NCI-H2107 treated with DMSO at 0.1 percent for 48 hours (cell line): ENCODE data around the gene TAS1R1.
"Not testable (repeated sequence)": the region's sequence is repeated elsewhere in the genome, so short reads cannot be mapped to it uniquely, and the experiment has no call there.

Experiments
- DNase-seq: peaks from one replicate; lab custom pipeline; 2025; ENCODE audit not compliant: unreplicated experiment; lab: John Stamatoyannopoulos, UW

Gene TAS1R1

DNA sequence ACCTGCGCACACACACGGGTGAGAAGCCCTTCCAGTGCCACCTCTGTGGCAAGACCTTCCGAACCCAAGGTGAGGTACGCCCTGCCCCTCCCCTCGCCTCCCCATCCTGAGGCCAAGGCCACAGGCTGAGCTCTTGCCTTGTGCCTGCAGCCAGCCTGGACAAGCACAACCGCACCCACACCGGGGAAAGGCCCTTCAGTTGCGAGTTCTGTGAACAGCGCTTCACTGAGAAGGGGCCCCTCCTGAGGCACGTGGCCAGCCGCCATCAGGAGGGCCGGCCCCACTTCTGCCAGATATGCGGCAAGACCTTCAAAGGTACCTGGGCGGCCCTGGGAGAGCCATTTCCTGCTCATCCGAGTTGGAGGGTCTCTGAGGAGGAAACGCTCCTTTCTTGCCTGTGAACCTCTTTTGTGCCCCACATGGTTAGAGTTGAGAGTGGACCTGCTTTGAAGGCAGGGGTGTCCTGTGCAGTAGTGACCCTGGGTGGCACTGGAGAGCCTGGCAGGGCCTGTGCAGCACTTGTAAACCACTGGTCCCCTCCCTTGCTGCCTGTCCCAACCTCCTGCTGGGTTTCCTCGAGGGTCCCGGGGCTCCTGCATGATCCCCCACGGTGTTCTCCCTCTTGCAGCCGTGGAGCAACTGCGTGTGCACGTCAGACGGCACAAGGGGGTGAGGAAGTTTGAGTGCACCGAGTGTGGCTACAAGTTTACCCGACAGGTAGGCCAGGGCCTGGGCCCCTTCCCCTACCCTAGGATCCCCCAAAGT, 33.2 kb downstream of the TAS1R1 start:
- no peak for DNase-seq

DNA sequence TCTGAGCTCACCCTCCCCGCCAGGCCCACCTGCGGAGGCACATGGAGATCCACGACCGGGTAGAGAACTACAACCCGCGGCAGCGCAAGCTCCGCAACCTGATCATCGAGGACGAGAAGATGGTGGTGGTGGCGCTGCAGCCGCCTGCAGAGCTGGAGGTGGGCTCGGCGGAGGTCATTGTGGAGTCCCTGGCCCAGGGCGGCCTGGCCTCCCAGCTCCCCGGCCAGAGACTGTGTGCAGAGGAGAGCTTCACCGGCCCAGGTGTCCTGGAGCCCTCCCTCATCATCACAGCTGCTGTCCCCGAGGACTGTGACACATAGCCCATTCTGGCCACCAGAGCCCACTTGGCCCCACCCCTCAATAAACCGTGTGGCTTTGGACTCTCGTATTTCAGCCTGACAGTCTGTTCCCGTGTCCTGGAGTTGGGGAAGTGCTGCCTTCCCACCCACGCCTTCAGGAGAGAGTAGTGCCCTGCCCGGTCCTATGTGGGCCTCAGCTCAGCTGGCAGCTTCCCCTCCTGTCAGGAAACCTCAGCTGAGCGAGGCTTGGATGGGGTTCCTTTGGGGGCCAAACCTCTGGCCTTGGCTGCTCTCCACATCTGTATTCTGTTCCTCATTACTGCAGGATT, 33.9 kb downstream of the TAS1R1 start:
- DNase-seq = no peak

GRCh38 chr1:6590046-6590445, 34.9 kb downstream of the TAS1R1 start:
- no peak for DNase-seq

DNA sequence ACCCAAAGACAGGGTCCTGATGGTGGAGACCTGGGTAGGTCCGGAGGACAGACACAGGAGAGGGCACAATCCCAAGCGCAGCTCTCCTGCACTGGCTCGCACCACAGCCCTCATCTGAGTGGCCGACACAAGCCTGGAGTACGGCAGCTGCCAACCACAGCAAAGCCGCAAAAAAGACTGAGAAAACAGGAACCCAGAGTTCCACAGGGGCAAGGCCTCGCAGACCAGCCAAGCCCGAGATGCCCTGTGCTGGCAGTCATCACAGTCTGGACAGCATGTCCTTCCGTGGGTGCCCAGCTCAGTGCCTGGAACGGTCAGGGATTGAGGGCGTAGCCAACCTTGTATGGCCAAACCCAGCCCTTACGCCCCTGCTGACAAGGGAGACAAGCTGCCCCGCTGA, 36.1 kb downstream of the TAS1R1 start:
- DNase-seq = no peak

- DNase-seq = no peak
Measured at GRCh38 chr1:6591644-6592043, 36.5 kb downstream of the TAS1R1 start.

DNA sequence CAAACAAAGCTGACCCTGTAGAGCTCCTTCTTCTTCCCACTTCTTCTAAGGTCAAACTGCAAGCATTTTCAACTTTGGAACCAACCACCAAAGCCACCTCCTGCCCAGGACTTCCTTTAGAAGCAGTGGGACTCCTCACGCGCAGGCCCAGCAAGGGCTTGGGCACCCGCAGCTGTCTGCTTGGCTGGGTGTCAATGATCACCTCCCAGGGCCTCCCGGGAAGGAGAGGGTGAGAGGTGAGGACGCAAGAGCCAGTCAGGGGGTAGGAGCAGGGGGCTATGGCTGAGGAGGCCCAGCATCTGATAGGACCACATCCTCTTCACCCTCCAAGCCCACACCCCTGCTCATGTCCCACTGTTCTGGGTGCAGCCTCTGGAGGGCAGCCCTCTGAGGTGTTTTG, 37.3 kb downstream of the TAS1R1 start:
- DNase-seq = no peak

DNA sequence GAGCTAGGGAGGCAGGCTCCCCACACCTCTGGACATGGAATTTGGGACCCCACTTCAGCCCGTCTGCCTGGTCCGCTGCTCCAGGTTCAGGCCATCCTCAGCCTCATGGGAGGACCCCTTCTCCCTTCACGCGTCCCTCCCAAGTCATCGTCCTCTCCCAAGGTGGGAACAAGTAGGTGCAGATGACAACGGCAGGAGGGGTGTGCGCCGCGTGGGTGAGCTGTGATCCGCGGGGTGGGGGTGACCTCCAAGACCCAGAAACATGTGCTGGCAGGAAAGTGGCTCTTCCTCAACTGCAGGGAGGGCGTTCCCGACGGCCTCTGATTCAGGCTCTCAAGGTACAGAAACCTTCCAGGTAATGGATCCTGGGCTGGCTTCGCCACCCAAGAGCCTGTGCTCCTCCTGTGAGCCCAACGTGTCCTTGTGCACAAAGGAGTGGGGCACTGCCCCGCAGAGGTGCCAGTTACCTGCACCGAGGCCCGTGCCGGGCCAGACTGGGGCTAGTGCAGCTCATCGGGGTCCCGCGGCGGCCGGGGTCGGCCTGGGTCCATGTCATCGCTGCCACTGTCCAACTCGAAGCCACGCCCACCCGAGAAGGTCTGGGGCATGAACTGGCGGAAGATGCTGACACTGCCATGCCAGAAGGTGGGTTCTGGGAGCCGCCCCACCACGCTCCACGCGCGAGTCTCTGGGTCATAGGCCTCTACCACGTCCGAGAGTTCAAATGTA, 37.9 kb downstream of the TAS1R1 start:
- no peak for DNase-seq

DNA sequence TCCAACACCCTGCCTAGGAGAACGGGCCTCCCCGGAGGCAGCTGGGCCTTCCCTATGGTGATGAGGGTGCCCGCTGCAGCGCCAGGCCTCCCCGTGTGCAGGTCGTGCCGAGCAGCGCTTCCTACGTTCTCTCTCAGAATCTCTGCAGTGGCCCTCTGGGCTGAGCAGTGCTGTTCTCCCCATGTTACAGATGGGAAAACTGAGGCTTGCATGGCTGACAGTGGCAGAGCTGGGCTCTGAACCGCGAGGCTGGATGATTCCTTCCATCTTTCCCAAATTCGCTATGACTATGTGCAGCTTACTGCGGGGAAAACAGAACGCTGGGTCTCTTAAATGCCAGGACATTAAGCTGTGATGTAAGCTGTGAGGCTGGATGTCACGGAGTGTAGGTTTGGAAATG, 38.7 kb downstream of the TAS1R1 start:
- DNase-seq = no peak

- DNase-seq = no peak
Measured at GRCh38 chr1:6594977-6595740, 40.1 kb downstream of the TAS1R1 start.

- DNase-seq = no peak
Measured at GRCh38 chr1:6596351-6596750, 41.2 kb downstream of the TAS1R1 start.

GRCh38 chr1:6596886-6597776, 42.0 kb downstream of the TAS1R1 start:
- no peak for DNase-seq

DNA sequence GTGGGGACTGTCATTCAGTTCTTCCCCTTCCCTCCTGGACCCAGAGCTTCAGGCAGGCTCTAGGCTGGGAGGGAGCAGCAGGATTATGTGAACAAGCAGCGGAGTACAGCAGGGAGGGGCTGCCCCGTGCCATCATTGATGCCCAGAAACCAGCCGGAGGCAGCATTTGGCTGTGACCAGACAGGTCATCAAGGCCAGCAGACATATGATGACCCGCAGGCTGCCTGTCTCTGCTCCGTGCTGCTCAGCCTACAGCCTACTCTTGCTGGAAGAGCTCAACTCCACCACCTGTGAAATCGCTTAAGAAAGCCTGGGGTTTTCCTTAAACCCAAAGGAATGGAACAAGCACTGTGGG, 42.6 kb downstream of the TAS1R1 start:
- no peak for DNase-seq

DNA sequence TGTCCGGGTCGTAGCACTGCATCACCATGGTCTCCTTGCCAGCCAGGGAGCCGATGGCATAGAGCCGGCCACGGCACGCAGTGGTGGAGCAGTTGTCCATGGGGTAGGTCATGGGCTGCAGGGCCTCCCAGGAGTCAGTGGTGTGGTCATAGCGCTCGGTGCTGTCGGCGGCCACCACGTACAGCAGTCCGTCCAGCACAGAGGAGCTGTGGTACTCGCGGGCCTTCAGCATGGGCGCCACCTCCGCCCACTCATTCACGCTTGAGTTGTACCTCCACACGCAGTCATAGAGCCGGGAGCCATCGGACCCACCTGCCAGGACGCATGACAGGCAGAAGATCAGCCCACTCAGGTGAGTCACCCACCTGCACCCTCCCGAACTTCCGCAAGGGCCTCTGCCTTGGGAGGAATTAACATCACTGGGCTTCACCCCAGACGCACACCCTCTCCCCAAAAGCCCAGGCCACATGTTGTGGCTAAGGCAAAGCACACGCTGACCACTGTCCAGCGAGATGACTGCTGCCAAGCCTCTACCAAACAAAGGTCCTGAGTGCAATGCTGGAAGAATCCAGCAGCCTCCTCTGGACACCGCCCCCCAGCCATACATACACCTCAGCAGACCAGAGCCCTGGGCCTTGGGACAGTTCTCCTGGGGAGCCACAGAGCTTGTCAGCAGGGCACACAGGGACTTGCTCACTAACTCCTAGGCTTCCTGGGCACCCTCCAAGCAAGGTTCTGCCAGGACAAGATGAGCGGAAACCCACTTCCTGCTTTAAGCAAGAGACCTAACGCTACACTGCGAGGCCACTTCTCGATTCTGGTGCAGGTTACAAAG, 44.3 kb downstream of the TAS1R1 start:
- no peak for DNase-seq

GRCh38 chr1:6599991-6600390, 44.9 kb downstream of the TAS1R1 start:
- DNase-seq = not testable (repeated sequence)

DNA sequence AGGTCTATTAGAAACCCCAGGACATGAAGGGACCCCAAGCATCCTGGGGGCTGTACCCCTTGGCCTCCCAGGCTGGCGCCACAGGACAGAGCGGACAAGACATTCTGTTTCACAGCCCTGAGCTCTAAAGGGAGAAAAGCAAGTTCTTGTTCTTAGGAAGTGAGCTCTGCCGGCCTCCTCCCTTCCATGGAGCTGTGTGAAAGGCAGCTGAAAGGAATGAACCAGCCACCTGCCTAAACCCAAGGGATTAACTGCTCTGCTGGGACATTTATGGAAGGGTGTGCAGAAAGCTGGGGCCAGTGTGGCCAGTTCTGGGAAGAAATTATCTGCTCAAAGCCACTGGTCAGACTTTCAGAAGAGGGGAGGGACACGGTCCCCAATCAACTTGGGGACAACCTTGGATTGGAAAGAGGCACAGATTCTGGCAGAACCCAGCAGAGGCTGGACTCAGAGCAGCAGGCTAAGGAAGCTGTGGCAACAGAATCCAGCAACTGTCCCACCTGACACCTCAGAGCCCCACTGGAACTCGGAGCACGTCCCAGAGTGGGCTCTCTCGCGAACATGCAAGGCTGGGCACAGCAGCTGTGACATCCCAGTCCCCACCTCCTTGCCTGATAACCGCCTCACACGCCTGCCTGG, 45.4 kb downstream of the TAS1R1 start:
- no peak for DNase-seq

DNA sequence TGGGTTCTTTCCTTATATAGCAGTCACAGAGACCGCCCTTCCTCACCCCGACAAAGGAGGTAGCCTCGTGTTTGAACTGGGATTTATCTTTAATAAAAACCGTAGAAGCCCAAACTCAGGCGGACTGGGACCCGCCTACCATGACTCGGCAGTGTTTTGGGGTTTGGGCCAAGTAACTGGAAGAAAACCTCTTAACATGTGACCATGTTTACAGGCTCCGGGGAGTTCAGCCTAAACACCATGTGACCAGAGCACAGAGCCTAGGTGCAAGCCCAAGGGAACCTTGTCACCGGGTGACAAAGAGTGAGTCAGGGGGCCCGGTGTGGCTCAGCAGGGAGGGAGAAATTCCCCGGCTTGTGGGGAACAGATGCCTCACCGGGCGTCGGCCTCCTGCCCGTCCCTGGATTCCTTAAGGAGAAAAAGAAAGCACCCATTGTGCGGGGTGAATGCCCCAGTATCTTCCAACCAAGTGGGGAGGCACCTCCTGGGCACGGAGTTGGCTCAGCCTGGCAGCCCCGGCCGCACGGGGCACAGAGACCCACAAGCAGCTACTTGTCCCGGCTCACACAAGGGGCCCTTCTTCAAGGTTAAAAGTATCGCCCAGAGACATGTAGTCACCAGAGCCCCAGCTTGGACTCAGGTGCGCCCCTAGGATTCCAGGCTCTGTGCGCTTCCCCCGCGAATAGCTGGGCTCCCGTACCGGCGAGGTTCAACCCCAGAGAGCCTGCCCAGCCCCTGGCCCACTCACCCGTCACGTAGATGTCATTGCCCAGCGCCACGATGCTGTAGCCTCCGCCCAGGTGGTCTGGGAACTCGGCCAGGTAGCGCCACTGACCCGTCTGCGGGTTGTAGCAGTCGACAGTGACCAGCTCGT, 46.2 kb downstream of the TAS1R1 start:
- no peak for DNase-seq

DNA sequence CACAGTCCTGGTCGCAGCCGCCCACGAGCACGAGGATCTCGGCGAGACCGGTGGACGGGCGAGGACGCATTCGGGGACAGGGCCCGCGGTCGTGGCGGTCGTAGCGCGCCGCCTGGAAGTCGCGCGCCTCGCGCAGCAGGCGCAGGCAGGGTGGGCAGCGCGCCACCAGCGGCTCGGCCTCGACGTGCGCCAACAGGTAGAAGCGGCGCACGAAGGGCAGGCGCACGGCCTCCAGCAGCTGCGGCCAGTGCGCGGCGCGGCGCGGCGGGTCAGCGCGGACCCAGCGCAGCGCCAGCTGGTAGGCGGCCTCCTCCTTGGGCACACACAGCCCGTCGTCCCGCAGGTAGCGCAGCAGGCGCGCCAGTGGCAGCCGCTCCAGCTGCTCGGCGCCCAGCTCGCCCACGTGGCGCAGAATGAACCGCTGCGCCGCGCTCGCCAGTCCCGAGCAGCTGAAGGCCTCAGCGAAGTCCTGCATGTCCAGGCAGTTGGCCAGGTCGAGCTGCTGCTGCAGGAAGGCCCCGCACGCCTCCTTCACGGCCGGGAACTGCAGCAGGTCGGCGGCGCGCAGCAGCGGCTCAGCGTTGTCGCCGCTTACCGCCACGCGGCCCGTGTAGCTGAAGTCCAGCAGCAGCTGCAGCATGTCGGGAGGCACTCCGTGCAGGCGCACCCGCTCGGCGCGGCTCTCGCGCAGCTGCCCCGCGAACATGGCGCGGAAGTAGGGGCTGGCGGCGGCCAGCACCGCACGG, 47.0 kb downstream of the TAS1R1 start:
- no peak for DNase-seq
